ENCODE measurements around the gene ZBED1.

- TF ChIP-seq, protein P1, sequence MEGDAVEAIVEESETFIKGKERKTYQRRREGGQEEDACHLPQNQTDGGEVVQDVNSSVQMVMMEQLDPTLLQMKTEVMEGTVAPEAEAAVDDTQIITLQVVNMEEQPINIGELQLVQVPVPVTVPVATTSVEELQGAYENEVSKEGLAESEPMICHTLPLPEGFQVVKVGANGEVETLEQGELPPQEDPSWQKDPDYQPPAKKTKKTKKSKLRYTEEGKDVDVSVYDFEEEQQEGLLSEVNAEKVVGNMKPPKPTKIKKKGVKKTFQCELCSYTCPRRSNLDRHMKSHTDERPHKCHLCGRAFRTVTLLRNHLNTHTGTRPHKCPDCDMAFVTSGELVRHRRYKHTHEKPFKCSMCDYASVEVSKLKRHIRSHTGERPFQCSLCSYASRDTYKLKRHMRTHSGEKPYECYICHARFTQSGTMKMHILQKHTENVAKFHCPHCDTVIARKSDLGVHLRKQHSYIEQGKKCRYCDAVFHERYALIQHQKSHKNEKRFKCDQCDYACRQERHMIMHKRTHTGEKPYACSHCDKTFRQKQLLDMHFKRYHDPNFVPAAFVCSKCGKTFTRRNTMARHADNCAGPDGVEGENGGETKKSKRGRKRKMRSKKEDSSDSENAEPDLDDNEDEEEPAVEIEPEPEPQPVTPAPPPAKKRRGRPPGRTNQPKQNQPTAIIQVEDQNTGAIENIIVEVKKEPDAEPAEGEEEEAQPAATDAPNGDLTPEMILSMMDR (IDR thresholded peaks at IDR 0.05; ENCODE audit: insufficient read depth, low read length): no peak
- no peak for TF ChIP-seq GABPA (IDR thresholded peaks at IDR 0.05; ENCODE audit: low read depth)
These were observed 40.8 kb upstream of the ZBED1 start for GRCh38 chrX:2541603-2542002.
